Amniotic epithelial cell (primary cell): Measurements from ENCODE around the gene MRPL24.
A peak's percentile ranks its signal among the peaks of the same experiment; 100 is the strongest.

Experiments
- DNase-seq: peaks from one replicate; pipeline ENCODE4 v3.0.0-alpha.2; 2010; ENCODE audit warnings: low read depth

The MRPL24 gene

GRCh38 chr1:156743367-156744302 is 2.7 kb upstream of the MRPL24 start:
- no peak for DNase-seq

GRCh38 chr1:156742801-156743200 is 1.9 kb upstream of the MRPL24 start:
- DNase-seq, result no peak

GRCh38 chr1:156742017-156742416 is 1.1 kb upstream of the MRPL24 start:
- DNase-seq, result no peak

- no peak for DNase-seq
Observed at GRCh38 chr1:156741481-156741983, 644 bp upstream of the MRPL24 start.

- DNase-seq, result no peak
Observed at GRCh38 chr1:156740237-156740740, 599 bp downstream of the MRPL24 start.

GRCh38 chr1:156738916-156739315 is 2.0 kb downstream of the MRPL24 start:
- no peak for DNase-seq

GRCh38 chr1:156738407-156738806 is 2.5 kb downstream of the MRPL24 start:
- DNase-seq, result no peak

GRCh38 chr1:156733989-156734584 is 6.8 kb downstream of the MRPL24 start:
- no peak for DNase-seq

- peak; percentile 98 for DNase-seq
Observed at GRCh38 chr1:156728599-156729462, 12.1 kb downstream of the MRPL24 start, which contains the start of gene ISG20L2. Gene ISG20L2, minus strand, starts transcription at chr1:156728766. Its CDS starts 1,114 bp downstream, at chr1:156727652.

- peak; percentile 67 for DNase-seq
Observed at GRCh38 chr1:156727926-156728598, 12.8 kb downstream of the MRPL24 start, which contains the start of gene METTL25B. Gene METTL25B, plus strand, starts transcription at chr1:156728469. Its CDS starts 636 bp downstream, at chr1:156729105.

GRCh38 chr1:156727492-156727891 is 13.4 kb downstream of the MRPL24 start:
- DNase-seq, result no peak

GRCh38 chr1:156726549-156727226 is 14.2 kb downstream of the MRPL24 start:
- DNase-seq, result peak; percentile 56

GRCh38 chr1:156725683-156726280 is 15.1 kb downstream of the MRPL24 start:
- peak; percentile 83 for DNase-seq

- no peak for DNase-seq
Observed at GRCh38 chr1:156721535-156721934, 19.4 kb downstream of the MRPL24 start.

GRCh38 chr1:156721131-156721530 is 19.8 kb downstream of the MRPL24 start:
- DNase-seq, result no peak

- DNase-seq, result no peak
Observed at GRCh38 chr1:156717351-156717750, 23.5 kb downstream of the MRPL24 start.

GRCh38 chr1:156714830-156715229 is 26.1 kb downstream of the MRPL24 start:
- no peak for DNase-seq

- no peak for DNase-seq
Observed at GRCh38 chr1:156712626-156713025, 28.3 kb downstream of the MRPL24 start.

GRCh38 chr1:156711011-156711817 is 29.7 kb downstream of the MRPL24 start:
- peak; percentile 93 for DNase-seq
